Inferior parietal cortex (tissue), 1 donor: ENCODE data around the gene GCFC2.
"Not testable (repeated sequence)": the region's sequence is repeated elsewhere in the genome, so short reads cannot be mapped to it uniquely, and the experiment has no call there.

Experiments
- DNase-seq: peaks from one replicate; pipeline ENCODE4 v3.0.0-alpha.2; 2016; ENCODE audit errors: extremely low spot score

The GCFC2 gene

DNA sequence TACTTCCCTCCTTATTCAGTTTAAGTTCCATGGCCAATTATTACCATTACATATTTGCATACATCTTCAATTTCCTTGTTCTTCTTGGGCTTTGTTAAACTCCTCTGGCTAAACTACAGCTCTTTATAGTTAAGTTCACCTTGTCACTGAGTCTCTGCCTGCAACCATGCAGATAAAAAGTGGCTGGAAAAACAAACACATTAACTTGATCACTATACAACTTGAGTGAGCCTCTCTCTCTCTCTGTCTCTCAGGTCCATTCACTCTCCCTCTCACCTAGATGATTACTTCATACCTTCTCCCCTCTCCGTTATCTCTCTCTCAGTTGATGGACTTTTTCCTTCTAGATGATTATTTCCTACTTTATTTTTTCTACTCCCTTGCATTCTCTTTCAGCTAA, 30.3 kb downstream of the GCFC2 start:
- no peak for DNase-seq

DNA sequence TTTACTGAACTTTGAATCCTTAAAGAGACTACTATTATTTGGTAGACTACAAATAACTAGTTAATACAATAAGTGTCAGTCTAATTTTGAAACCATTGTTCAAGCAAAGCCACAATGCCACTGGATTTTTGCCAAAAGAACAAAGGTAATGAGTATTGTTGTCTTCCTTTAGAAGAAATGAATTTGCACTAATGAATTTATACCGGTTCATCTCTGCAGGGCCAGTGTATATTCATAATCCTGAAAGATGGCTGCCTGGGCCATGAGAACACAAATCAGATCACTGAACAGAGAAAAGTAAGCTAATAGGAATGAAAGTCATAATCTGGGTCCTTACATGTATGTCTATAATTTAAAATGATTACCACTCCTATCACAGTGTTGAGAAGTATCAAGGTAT, 31.2 kb downstream of the GCFC2 start:
- no peak for DNase-seq

DNA sequence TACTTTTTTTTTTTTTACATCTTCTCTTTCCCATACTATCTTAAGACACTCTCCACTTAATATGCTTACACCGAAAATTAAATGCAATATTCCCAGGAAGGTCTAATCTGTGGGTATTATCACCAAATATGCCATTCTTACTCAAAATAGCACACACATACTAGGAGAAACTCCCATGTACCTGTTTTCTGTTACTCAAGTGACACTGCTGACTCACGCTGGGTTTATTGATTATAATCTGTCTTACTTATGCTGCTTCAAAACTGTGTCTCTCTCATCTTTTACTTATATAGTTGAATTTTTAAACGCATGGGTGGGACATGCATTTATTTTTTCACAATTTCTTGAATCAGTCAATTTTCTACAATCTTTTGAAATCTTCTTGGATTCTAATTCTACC, 34.3 kb downstream of the GCFC2 start:
- no peak for DNase-seq

DNA sequence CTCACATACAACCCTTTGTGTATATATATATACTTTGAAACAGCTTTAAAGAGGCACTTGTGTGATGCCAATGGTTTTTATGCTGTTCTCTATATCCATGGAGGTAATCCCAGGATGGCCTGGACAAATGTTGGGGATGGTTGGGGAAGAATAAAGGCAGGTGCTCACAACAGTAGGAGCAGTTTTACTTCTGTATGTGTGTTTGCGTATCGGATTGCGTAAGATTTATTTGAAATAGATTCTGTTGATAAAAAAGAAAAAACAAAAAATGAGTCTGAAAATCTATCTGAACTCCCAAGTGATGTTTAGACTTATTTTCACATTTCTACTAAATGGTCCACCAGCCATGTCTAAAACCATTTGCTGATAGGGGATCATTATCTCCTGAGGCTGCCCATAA, 34.8 kb downstream of the GCFC2 start:
- no peak for DNase-seq

DNA sequence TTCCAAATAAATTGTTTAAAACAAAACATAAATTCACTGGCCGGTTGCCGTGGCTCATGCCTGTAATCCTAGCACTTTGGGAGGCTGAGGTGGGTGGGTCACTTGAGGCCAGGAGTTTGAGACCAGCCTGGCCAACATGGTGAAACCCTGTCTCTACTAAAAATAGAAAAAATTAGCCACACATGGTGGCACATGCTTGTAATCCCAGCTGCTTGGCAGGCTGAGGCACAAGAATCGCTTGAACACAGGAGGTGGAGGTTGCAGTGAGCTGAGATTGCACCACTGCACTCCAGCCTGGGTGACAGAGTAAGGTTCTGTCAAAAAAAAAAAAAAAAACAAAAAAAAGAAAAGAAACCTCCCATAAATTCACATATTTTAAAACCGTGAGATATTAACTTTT, 35.3 kb downstream of the GCFC2 start:
- DNase-seq, result not testable (repeated sequence)

DNA sequence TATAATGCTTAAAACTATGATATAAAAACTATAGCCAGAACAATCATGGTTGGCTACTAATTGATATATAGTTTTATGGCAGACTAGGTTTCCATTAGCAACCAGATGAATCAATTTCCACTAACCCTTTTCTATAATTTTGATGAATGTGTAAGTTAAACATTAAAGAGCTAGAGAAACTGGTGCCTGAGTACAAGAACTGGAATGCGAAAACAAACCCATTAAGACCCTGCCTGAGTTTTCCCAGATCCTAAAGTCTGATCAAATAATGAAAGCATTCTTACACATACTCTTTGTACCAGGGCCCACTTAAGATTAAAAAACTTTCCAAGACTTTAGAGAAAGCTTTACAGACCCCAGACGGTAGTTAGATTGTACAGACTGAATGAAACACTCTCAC, 42.8 kb downstream of the GCFC2 start:
- no peak for DNase-seq

DNA sequence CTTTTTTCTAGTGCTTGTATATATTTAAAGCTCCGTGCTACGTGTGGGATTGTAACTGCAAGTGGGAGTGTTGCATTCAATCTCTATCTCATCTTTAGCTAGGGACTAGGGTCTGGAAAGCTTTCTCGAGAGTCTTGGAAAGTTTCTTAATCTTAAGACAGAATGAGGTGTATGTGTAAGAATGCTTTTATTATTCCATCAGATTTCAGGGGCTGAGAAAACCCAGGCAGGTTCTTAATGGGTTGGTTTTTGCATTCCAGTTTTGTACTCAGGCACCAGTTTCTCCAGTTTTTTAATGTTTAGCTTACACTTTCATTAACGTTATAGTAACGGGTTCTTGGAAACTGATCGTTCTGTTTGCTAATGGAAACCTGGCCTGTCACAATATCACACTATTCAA, 43.8 kb downstream of the GCFC2 start:
- no peak for DNase-seq

DNA sequence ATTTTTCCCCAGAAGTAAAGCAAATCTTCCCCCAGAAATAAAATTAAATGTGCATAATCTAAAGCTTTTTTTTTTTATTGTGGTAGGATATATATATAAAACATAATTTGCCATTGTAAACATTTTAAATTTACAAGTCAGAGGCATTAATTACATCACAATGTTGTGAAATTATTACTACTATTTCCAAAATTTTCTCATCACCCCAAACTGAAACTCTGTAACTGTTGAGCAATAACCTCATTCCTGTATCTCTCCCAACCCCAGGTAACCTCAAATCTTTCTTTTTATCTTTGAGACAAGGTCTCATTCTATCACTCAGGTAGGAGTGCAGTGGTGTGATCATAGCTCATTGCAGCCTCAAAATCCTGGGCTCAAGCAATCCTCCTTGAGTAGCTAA, 52.9 kb downstream of the GCFC2 start:
- no peak for DNase-seq

DNA sequence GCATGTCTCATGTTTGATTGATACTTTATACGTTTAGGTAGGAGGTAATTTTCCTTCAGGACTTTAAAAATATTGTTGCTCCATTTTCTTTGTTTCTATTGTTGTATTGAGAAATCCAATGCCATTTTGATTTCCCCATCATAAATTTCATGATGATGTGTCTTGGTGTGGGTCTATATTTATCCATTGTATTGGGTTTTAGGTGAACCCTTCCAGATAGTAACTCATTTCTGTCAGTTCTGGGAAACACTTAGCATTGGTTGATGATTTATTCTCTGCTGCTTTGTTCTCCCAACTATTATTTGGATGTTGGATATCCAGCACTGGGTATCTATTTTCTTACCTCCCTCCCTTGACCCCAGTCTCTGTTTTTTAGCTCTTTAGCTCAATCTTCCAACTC, 54.2 kb downstream of the GCFC2 start:
- DNase-seq, result no peak

DNA sequence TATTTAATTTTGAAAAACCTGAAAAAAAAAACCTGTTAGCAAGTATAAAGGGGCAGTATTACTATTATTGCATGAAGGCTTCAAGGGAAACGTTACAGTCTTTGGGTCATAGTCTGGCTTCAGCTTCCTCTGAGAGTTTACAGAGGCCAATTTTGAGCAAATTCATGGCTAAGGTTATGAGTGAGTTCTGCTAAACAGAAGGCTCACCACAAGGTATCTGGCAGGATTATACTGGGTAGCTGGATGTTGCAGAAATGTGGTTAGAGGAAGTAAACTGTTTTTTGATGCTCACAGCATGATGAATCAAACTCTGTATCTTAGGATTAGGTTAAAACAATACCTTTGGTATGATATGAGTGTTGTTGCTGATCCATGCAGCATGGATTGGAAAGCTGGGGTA, 54.9 kb downstream of the GCFC2 start:
- DNase-seq, result no peak

DNA sequence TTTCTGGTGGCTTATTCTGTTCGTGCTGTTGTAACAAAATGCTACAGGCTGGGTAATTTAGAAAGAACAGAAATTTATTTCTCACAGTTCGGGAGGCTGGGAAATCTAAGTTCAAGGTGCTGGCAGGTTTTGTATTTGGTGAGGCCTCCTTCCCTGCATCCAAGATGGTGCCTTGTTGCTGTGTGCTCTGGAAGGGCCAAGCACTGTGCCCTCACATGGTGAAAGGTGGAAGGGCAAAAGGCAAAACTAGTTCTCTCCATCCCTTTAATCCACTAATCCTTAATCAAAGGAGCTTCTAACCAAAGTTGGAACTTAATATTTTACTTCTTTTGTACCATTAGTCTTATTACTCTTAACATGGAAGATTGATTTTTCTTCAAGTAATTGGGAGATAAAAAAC, 56.7 kb downstream of the GCFC2 start:
- no peak for DNase-seq

DNA sequence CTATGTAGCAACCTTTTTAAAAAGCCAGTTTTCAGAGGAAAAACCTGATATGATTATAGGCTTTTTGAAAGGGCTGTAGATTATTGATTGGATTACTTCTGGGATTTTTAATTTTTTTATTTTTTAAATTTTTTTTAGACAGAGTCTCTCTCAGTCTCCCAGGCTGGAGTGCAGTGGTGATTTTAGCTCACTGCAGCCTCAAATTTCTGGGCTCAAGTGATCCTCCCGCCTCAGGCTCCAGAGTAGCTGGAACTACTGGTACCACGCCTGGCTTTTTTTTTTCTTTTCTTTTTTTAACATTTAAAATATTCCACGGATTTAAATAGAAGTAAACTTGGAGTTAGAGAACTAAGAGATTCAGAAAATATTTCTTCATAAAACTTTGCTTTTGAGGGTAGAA, 62.9 kb downstream of the GCFC2 start:
- no peak for DNase-seq

DNA sequence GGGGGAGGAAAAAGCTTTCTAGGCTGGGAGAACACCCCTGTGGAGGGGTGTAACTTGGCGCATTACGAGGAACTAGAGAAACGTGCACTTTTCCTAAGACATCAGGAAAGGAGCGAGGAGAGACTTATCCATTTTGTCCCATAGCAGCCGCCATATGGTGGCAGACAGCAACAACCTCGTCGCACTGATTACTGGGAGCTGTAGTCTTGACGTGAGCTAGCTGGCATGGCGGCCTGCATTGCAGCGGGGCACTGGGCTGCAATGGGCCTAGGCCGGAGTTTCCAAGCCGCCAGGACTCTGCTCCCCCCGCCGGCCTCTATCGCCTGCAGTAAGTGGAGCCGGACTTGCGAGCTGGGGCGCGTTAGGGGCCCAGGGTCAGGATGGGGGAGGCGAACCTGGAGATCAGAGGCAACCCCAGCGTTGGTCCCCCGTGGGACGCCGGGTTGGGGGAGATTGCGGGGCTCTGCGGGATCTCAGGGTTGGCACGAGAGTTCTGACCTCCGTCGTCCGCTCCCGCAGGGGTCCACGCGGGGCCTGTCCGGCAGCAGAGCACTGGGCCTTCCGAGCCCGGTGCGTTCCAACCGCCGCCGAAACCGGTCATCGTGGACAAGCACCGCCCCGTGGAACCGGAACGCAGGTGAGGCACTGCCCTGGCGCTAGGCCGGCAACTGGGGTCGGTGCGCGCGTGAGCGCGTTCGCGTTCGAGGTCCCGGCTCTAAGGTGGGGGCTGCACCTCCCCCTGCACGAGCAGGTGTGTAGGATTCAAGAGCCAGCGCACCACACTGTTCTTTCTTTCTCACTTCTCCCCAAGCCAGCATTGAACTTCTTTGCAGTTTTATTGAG, 63.9 kb downstream of the GCFC2 start, which contains the start of gene MRPL19:
Gene MRPL19, plus strand, starts transcription at position 201 of the 843 bp plus-strand sequence. Its CDS starts 25 bp downstream, at position 226.
- peak; percentile 97 for DNase-seq

DNA sequence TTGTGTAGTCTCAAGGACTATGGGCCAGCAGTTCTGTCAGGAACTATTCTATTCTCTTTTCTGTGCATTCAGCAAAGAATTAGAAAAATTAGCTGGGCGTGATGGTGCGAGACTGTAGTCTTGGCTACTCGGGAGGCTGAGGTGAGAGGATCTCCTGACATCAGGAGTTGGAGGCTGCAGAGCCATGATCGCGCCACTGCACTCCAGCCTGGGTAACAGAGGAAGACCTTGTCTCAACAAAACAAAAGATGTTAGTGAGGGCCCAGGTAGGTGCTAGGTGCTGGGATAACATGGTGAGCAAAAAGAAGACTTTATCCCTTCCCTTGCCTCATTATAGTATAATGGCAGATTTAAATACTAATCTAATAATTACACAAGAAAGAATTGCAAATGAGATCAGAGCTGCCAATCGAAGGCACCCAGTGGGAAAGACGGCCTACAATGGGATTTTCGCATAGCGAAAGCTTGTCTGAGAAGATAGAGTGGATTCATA, 64.6 kb downstream of the GCFC2 start:
- no peak for DNase-seq

DNA sequence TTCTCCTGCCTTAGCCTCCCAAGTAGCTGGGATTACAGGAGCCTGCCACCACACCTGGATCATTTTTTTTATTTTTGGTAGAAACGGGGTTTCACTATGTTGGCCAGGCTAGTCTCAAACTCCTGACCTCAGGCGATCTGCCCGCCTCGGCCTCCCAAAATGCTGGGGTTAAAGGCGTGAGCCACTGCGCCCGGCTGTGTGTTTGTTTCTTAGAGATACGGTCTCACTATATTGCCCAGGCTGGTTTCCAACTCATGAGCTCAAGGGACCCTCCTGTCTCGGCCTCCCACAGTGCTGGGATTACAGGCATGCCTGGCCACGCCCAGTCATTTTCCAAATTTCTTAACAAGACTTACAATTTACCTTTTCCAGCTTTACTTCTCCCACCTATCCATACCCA, 65.1 kb downstream of the GCFC2 start:
- no peak for DNase-seq

DNA sequence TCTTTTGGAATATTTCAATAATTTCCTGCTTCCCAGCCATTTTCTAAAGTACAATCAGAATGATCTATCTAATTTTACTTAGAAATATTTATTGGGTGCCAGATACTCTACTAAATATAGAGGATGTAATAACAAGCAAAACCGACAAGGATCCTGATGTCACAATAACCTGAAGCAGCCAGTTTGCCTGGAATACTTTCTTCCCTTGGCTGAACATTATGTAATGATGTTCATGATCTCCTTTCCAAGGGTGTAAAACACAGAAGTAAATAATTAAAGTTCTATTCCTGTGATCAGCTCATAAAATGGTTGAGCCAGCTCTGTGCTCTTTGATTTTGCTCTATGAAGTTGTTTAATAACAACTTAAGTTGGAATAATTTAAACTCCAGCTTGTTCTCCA, 66.7 kb downstream of the GCFC2 start:
- peak; percentile 17 for DNase-seq

DNA sequence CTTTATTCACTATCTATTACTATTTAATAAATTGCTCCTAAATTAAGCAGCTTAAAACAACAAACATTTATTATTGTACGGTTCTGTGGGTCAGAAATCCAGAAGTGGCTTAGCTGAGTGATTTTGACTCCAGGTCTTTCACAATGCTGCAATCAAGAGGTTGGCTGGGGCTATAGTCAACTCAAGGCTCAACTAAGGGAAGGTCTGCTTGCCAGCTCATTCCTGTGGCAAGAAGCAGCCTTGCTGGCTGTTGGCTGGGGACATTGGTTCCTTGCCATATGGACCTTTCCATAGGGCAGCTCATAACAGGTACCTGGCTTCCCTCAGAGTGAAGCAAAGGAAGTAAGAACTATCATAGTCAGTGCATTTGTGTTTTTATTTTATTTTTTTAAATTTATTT, 69.1 kb downstream of the GCFC2 start:
- DNase-seq, result no peak

DNA sequence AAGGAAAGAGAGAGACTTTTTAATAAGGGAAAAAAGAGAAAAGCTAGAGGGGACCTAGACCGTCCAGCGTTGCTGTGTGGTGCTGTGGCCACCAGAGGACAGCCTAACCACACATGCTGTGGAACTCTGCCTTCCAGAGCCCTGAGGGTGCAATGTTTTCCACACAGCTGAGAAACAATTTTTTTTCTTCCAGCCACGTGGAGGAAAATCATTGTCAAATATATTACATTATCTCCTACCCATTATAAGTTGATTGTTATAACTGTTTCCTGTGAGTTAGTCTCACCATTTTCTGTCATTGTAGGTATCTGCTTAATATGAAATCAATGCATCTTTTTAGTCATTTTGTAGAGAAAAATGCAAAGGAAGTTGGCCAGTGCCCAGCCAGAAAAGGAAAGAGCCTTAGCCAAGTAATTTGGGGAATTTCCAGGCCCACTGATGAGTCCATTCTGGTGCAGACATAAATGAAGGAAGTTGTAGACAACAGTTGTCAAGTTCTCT, 70.0 kb downstream of the GCFC2 start:
- peak; percentile 83 for DNase-seq

DNA sequence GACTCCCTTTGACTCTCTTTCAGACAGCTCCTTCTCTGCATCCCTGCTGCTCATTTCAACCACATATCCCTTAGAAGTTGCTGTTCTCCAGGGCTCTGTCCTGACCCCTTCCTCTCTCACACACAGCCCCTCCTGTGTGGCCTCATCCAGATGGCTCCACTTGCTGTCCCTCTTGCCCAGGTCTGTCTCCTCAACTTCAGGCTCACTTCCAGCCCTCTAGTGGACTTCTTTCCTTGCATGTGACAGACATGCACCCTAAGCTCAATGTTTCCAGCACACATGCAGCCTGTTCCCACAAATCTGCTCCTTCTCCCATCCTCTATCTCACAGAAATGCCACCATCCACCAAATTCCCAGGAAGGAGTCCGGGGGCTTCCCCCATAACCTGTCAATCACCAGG, 73.1 kb downstream of the GCFC2 start:
- no peak for DNase-seq

DNA sequence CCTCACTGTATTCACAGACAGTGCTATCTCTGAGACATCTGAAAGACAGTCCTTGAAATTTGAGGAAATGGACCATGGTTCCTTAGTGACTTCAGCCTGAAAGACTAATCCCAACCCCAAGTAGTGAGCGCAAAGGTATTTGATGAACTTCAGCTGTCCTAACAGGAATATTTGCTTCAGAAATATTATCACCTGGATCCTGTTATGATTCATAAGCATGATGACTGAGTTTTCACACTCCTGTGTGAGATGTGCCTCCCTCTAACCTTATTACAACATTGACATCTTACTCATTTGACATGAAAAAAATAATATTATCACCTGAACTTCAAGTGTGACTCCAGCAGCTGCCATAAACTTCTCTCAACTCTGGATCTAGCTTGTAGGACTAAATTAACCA, 75.8 kb downstream of the GCFC2 start:
- DNase-seq, result no peak

DNA sequence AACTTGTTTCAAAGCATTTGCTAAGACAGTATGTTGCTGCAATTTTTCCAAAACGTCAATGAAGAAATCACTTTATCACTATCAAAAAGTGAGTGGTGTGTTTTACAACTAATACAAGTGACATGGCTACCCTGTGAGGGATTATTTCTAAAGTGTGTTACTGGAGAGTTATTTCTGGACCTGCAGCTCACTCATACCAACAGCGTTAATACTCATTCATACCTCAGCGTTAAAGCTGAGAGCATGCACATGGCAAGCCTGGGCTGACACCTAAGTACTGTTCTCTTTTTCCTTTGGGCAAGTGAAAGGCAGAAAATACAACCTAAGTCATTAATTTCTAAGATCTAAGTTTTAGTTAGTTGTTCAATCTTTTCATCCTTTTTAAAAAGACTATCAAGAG, 77.1 kb downstream of the GCFC2 start:
- DNase-seq, result no peak

DNA sequence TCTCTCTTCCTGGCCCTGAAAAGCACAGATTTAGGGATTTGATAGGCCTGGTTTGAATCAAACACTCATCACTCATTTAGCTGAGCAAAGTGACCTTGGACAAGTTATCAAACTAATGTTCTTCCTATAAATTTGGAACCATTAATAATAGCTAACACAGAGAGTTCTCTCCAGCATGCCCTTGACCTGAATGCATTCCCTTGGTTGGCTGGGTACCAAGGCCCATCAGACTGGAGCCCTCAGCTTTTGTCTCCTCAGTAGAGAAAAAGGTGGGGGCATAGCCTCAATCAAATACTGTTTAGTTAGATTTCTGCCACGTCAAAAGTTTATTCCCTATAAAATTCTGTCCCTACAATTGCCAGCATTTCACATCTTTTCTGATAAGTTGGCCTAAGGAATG, 77.9 kb downstream of the GCFC2 start:
- DNase-seq, result no peak

DNA sequence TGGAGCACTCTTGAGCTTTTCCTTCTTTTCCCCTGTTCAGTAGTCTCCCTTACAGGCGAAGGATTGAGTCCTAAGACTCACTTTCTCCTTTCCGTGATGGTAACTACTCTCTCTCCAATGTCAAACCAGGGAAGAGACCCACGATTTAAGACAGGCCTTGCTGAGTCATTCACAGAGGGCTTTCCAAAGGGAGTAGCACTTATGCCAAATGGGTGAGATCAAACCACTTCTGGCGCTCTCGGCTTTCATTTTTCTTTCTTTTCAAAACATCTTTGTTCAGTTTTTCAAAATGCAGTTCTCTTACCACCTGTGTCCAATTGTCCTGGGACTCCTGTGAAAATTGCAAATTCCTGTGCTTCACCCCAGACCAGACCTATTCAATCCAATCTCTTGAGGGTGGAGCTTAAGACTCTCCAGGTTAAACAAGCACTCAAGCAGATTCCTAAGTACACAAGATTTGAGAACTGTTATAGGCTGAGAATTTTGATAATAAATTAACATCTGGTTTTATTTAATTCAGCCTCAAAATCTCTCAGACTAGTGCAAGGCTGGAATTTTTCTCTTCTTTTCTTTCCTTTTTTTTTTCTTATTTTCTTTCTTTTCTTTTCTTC, 78.5 kb downstream of the GCFC2 start:
- no peak for DNase-seq
